Stimulated activated CD4-positive, alpha-beta T cell treated with anti-CD3 and anti-CD28 coated beads, TNF-alpha, amount 100 ng/mL, for 24 hours (primary cell): ENCODE data around the gene RBKS.
A peak's percentile ranks its signal among the peaks of the same experiment; 100 is the strongest.
"Not testable (repeated sequence)": the region's sequence is repeated elsewhere in the genome, so short reads cannot be mapped to it uniquely, and the experiment has no call there.

Experiments used
- DNase-seq, 3 experiments: peaks; one replicate each; pipeline ENCODE4 v3.0.0-alpha.2; 2020; ENCODE audit warnings: low read depth in 3 of 3

The RBKS gene

DNA sequence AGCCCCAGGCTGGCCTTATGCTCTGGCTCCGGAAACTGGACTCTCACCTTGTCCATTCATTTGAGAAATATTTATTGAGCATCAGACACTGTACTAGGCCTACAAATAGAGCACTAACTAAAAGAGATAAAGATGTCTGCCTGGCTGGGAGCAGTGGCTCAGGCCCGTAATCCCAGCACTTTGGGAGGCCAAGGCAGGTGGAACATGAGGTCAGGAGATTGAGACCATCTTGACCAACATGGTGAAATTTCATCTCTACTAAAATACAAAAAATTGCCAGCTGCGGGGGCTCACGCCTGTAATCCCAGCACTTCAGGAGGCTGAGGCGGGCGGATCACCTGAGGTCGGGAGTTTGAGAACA lies 126.3 kb downstream of the RBKS start:
- DNase-seq: no peak

DNA sequence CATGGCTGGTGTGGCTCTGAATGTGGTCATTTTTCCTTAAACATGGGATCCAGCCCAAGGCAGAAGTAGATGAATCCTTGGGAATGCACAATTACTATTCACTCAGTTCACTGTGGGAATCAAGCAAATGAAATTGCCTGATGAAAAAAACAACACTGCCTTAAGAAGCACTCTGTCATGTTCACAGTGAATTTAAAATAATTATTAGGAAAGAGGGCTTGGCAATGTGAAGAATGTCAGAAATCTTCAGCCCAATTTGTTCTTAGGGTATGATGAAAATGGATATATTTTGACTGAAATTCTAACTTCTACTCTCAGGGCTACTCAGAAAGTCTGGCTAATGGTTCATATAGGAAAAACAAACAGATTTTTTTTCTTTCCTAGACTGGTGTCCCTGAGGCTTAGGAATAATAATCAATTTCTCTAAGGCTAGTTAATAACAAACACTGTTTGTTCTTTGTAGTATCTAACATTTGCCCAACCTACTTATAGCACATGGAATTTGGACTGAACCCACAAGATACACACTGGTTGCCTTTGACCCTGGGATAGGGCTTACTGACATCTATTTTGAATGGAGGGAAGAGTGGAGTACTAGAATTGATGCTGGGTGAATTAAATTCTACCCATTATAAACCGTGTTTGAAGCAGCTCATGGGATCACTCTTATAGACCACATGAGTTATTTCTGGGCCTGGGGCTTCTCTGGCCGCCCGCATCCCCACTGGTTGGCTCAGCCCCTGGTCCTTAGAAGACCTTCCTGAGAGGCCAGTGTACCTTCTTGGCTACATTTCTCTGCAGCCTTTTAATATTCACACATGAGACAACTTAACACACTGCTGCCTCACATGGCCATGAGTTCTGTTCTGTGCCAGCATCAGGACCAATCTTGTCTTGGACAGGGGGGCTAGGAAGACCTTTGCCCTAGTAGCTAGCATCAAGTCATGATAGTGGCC lies 127.0 kb downstream of the RBKS start:
- DNase-seq: no peak

DNA sequence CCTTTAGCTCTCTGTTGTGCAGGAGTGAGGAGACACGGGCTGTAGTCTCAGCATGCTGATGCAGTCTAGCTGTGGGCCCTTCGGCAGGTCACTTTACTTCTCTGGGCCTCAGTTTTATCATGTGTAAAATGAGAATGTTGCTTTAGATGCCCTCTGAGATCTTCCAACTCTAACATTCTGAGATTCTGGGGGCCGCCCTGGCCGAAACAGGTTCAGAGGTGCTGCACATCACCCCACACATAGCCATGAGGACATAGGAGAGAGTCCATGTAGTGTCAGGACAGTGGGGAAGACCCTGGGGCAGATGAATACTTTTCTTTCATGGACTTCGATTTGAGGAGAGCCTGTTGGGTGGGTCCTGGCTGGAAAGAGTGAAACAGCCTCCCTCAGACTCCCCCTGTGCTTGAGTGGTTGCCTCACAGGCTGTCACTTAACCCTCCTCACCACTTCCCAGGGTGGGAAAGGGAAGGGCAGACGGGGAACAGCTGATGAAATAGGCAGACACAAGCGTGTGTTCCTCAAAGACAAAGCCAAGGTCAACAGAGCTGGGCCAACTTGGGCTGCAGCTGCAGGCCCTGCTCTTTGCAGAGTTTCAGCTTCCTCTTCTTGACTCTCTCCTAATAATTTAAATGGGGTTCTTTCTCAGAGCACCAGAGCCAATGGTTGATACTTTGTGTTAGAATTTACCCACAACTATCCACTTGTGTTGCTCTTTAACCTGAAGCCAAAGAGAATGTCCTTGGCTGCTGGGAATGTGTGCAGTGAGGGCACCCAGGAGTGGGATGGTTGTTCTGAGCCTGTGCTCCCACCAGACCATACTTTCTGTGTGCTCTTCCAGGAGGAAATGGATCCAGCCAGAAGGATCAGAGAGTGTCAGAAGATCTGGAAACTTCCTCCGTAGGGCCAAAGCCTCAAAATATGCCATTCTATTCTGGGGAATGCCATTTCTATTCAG lies 133.4 kb downstream of the RBKS start:
- no peak for DNase-seq

DNA sequence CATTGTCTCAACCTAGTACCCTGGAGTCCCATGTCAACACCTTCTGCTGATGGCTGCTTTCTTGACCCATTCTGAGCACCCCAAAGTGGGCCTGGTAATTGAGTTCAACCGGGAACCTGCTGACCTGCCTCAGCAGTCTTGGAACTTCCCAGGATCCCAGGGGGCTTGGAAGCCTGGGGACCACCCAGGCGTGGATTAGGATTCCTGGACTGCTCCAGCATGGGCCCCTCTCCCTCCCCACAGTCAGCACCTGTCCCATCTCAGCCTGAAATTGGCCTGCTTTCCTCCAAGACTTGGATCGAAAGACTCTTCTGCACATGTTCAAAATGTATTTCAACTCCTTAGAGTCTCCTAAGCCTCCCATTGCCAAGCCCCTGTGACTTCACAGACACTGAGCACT lies 134.1 kb downstream of the RBKS start:
- no peak for DNase-seq

DNA sequence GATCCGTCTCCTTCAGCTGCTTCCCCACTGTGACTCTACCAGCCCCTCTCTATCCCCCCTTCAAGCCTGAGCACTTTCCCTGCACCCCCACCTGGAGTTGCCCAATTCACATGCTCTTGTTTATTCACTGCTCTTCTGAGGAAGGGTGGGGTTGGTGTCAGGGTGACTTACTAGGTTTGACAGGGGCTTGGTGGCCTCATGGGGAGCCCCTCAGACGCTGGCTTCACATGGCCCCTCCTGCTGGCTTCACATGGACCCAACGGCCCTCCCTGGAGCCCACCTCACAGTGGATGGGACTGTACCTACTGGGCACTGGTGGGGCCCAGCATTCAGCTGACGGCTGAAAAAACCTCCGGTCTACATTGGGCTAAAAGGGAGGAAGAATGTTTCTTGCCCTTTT lies 135.4 kb downstream of the RBKS start:
- DNase-seq: no peak

DNA sequence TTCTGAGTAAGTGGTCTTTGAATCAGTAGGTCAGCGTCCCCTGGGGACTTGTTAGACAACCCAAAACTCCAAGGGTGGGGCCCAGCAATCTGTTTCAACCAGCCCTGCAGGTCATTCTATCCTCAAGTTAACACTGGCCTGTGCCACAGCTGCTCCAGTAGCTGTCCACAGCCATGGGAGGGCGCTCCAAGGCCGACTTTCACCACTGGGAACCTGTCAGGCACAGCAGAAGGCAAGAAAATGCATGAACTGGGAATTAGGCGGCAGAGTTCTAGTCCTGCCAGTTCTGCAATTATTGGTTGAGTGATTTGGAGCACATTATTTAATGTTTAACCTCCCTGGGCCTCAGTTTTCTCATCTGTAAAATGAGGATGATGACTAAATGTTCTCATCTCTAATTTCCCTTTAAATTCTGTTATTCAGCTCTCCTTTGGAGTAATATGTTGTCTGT lies 136.0 kb downstream of the RBKS start:
- peak; percentile 58 to 79 (median 64) for DNase-seq

DNA sequence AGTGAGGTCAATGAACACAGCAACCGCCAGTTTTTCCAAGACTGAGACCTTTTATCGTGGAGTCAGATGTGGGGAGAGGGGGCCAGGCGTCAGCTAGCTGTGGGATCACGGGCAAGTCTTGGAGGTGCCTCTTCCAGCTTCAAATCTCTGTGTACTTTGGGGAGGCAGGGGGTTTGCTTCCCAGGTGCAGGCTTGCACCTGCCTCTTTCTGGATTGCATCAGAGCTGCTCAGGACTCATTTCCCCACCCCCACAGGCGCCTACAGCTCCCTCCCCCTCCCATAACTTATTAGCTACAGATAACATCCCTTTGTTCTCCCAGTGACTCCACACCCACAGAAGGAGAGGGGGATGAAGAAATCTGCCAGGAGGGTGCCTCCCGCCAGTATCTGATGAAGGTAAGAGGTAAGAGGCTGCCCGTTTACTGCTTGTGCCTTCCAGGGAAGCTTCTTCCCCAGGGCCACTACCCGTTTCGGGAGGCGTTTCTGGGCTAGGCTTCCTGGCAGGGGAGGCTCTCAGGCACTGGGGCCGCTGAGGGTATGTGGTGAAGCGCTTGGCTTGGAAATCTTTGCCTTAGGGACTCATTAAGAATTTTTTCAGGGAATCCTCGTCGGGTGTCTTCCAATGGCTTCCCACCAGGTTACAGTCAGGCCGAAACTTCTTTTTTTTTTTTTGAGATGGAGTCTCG lies 137.5 kb downstream of the RBKS start:
- DNase-seq: no peak

DNA sequence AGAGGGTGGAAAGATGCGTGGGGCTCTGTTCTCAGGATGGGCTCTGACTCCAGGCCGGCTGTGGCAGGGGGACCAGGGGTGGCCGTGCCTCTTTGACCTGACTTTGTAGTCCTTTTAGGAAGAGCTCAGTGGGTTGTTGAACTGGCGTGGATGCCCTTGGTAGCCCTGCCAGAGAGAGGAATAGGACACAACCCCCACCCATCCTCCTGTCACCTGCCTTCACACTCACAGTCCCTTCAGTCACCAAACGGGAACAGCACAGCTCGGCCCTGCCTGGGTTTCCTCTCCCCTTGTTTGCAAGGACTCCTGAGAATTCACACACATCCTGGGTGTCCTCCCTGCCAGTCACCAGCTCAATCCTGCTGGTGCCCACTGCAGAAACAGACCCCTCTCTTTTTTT lies 138.8 kb downstream of the RBKS start:
- no peak for DNase-seq

DNA sequence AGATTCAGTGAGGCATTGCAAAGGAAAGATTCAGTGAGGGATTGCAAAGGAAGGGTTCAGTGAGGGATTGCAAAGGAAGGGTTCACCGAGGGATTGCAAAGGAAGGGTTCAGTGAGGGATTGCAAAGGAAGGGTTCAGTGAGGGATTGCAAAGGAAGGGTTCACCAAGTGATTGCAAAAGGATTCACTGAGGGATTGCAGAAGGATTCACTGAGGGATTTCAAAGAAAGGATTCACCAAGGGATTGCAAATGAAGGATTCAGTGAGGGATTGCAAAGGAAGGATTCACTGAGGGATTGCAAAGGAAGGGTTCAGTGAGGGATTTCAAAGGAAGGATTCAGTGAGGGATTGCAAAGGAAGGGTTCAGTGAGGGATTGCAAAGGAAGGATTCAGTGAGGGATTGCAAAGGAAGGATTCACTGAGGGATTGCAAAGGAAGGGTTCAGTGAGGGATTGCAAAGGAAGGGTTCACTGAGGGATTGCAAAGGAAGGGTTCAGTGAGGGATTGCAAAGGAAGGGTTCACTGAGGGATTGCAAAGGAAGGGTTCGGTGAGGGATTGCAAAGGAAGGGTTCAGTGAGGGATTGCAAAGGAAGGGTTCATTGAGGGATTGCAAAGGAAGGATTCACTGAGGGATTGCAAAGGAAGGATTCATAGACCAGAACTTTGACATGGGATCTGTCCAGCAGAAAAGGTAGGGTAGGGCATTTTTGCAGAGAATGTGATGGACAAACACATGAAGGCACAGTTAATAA lies 141.2 kb downstream of the RBKS start:
- DNase-seq: not testable (repeated sequence)

DNA sequence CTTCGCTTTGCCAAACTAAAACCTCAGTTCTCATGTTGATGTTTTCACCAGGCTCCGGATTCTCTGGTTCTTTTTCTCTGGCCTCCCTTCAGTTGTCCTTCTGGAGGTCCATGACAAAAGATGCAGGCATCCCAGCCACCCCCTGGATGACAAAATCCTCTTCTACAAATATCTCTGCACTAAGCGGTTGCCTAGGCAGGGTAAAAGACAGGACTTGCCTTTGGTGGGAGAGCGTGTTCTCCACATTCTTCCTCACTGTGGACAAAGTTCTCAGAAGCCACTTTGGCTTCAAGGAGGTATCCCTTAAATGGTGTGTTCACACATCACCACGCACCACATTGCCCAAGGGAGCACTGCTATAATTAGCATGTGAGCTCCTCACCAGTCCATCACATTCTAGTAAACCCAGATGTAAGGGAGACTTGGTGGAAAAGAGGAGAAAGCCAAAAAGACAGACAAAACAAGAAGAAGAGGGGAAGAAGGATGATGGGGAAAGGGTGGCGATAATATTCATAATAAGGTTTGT lies 142.3 kb downstream of the RBKS start:
- no peak for DNase-seq

DNA sequence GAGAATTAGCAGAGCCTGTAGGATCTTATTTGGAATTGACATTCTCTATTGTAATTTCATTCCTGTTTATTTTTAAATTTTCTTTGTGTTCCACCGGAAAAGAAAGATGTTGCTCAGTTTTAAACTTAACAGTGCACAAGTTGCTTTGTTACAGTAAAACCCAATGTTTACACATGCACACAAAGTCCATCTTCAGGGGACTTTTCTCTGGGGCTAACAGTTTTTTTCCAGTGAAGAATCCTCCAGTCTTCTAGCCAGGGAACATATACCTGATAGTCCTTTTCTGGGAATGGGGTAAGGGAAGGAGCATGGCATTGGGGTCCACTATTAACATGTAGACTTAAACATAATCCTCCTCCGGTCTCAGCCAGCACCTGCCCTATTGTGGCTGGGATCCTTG lies 143.9 kb downstream of the RBKS start:
- DNase-seq: no peak

DNA sequence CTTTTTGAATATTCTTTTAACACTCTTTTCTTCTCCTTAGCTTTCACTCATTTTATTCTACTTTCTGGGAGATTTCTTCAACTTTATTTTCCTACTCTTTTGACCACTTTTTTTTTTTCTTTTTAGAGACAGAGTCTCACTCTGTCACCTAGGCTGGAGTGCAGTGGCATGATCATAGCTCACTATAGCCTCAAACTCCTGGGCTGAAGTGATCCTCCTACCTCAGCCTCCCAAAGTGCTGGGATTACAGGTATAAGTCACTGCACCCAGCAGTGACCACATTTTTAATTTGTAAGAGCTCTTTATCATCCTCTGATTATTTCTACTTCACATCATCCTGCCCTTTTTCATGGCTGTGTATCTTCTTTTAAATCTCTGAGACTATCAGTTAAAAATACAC lies 144.7 kb downstream of the RBKS start:
- not testable (repeated sequence) for DNase-seq

DNA sequence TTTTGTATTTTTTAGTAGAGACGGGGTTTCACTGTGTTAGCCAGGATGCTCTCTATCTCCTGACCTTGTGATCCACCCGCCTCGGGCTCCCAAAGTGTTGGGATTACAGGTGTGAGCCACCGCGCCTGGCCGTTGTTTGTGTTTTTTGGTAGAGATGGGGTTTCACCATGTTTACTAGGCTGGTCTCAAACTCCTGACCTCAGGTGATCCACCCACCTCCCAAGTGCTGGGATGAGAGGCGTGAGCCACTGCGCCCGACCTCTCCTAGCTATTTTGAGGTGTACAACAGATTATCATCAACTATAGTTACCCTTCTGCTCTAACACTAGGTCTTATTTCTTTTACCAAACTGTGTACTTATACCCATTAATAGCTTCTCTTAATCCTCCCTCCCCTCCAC lies 147.6 kb downstream of the RBKS start:
- DNase-seq: no peak

DNA sequence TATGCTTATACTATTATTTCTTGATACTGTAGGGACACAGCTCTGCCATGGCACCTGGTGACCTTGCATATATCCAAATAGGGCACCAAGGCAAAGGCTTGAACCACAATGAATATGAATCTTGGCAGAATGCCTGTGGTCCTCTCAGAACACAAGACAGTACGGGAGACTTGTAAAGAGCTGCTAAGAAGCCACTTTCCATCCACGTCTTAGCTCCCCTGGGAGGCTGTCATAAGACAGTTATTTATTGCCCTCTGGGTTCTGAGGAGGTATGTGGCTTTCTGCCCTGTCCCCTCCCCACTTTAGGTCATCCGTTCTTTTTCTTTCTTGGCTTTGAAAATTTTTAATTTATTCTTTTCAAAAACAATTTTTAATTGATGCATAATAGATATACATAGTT lies 148.5 kb downstream of the RBKS start:
- no peak for DNase-seq

DNA sequence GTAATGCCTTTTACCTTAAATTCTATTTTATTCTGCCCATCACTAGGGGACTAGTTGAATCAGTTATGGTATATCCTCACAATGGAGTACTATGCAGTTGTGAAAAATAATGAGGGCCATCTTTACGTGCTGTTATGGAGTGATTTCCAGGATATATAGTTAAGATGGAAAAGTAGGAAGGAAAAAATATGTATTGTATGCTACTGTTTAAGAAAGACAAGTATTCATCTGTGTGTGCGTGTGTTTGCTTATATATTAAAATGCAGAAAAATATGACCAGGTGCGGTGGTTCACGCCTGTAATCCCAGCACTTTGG lies 151.2 kb downstream of the RBKS start:
- no peak for DNase-seq

DNA sequence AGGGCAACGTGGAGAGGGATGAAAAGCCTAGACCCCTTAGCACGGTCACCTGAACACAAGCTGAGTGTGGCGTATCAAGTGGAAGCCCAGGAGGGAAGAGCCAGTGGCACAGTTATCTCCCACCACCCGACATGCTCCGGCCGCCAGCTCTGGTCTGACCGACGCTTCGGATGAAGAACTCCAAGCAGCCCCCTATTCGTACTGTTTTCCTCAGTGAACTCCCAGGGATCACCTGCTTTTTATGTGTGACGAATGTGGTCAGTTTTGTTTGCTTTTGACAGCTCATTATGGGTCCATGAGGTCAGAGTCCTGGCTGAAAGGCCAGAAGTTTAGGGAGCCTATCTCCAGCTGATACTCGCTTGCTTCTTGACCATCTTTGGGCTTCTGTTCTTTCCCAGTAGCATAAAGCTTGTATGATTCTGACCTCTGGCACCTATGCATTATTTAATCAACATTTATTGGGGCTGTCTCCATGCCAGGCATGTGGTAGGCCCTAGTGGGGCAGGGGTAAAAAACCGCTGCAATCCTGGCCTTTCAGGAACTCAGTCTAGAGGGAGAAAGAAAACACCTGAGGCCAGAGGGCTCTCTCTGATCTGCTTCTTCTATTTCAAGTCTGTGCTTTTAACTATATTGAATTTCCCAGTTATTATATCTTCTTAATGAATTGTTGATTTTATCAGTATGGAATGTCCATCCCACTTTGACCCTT lies 151.7 kb downstream of the RBKS start:
- no peak for DNase-seq

DNA sequence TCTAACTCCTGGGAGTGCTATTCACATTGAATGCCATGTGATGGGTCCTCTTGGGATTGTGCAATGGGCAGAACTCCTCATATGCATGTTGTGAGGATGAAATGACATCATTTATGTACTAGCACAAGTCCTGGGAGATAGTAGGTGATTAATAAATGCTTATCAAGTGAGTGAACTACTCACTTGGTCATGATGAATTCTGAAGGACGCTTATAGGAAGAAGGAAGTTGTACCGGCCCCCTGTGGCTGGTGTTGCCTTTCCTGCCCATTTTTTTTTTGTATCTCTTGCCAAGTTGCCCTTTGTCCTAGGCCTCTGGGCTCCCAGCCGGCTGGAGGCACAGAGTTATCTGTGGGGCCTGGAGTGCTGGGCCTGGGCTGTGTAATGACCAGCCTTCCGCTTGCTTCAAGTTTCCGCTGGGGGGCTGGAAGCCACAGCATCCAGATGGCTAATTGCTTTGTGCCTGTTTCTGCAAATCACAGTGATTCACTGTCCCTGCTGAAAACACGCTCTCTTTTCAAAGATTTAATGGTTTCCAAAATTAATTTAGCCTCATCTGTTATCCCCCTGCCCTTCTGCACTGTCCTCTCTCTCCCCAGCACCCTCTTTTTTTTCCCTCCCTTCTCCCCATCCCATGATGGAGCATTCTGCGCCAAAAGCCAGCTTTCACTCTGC lies 152.4 kb downstream of the RBKS start:
- no peak for DNase-seq

DNA sequence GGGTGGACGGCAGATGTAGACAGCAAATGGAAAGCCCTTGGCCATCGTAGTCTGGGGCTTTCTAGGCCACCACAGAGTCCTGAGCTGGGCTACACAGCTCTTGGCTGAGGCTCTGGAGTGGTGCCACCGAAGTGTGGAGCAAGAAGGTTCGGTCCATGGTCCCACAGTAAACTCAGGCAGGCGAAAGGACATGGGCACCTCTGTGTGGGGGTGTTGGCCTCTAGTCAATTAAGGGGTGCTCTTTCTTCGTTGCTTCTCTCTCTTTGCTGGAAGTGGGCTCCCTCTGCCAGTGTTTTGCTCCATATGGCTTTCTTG lies 153.3 kb downstream of the RBKS start:
- DNase-seq: no peak

DNA sequence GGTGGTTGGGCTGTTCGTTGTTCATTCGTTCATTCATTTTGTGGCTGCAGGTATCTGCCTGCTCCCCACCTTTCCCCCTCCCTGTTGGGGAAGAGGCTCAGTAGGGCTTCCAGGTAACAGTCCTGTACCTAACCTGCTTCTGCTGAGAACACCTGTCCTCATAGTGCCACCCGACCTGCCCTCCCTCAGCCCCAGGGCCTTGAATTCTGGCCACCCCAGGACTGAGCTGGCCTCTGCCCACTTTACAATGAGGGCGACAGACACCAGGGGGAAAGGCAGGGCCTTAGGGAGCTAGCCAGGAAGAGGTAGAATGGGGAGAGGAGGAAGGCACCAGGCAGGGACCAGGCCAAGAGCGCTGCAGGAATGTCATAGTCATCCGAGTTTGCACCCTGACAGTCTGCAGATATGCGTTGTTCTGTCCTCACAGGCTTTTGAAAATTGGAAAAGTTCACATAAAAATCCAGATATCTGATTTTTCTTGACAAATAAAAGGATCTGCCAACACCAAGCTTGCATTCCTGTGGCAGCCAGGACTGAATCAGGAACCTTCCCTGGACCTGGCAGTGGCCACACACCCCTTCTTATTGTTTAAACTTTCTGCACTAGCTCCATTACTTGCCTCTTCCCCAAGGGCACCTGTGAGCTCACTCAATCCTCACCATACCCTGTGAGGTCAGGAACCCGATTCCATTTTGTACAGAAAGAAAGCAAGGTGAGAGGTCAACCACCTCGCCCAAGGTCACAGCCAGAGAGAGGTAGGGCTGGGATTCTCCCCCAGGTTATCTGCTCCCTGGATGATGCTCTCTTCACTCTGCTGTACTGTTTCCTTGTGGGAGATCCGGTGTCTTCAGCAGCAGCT lies 153.9 kb downstream of the RBKS start:
- no peak for DNase-seq
